GM19023 (cell line): Measurements from ENCODE around the gene NME5.
"Not testable (repeated sequence)": the region's sequence is repeated elsewhere in the genome, so short reads cannot be mapped to it uniquely, and the experiment has no call there.

ENCODE experiments used
- ATAC-seq: cut with Tn5 transposase; IDR thresholded peaks from one replicate; pipeline ENCODE4 v1.9.1; 2021; ENCODE audit warnings: mild to moderate bottlenecking, moderate library complexity; ENCODE audit not compliant: unreplicated experiment

NME5 gene, protein sequence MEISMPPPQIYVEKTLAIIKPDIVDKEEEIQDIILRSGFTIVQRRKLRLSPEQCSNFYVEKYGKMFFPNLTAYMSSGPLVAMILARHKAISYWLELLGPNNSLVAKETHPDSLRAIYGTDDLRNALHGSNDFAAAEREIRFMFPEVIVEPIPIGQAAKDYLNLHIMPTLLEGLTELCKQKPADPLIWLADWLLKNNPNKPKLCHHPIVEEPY

DNA sequence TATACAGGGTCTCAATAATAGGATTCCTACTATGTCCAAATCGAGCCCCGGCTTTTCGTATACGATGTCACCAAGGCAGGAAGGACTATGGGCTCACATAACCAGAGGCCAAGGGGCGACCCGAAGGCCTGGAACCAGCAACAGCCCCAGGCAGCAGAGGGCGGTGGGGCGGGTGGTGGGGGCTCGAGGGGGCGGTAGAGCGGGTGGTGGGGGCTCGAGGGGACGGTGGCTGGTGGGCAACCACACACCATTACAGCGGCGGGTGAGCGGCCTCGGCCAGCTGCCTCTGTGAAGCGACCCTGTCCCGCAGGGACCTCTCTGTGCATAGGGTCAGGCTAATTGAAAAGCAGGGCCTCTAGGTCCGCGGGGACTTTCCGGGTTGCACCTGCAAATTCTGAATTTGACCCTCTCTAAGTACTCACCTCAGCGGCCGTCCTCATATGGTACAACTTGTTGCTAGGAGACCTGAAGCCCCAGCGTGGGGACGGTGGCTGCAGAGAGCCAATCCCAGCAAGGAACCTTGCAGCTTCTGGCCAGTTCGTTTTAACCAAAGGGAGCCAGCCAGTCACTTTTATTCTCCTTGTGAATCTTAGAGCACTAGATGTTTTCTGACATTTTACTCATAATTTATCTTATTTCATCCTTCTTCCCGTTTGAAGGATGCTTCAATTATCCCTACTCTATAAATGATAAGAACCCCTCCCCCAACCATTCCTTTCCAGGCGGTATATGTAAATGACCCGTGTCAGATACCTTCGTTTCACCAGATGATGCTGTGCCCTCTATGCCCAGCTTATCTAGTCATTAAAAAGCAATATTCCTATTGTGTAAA is at the start of gene NME5:
Gene NME5 (minus strand): TSS at position 480 of the 832 bp plus-strand sequence. CDS start 648 bp downstream, outside the sequence.
- no peak for ATAC-seq

DNA sequence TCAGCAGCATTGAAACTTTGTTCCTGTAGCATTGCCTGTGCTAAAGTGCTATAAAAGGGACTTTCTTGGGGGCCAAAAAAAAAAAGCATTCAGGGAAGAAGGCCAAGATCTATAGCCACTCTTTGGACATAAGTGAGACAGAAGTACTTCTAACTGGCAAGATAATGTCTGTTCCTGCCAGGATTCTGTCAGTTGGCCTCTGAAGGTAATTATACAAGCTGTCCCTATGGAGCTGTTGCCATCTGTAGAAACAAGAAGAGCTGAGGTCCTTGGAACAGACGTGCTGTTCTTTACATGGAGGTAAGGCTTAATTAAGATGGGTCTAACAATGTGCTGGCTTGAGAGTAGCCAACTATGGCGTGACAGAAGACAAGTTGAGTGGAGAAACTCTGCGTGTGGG is 49.4 kb upstream of the NME5 start:
- no peak for ATAC-seq

DNA sequence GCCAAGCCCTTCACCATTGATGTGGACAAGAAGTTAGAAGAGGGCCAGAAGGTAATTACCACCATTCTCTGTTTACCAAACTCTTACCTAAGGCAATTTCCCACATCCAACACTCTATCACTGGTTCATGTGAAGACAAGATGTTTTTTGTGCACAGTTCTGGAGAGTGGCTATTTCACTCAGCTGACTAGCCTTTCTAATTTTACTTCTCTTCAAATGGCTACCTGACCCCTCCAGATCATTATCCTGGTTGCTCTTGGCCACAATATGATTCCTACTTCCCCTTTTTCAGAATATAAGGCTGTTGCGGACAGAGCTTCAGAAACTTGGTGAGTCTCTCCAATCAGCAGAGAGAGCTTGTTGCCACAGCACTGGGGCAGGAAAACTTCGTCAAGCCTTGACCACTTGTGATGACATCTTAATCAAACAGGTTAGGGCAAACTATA is 46.8 kb upstream of the NME5 start:
- no peak for ATAC-seq

DNA sequence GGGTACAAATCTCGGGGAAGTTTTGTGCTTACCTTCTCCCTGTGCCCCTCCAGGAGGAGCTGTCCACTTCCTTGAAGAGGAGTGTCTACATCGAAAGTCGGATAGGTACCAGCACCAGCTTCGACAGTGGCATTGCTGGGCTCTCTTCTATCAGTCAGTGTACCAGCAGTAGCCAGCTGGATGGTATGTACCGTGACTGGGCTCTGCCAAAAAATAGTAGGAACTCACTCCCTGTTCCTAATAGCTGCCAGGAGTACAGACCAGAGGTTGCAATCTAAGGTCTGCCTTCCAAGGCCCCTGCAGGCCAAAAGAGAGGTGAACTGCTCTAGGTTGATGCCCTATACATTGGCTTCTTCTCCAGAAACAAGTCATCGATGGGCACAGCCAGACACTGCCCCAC is 43.6 kb upstream of the NME5 start:
- ATAC-seq = no peak

DNA sequence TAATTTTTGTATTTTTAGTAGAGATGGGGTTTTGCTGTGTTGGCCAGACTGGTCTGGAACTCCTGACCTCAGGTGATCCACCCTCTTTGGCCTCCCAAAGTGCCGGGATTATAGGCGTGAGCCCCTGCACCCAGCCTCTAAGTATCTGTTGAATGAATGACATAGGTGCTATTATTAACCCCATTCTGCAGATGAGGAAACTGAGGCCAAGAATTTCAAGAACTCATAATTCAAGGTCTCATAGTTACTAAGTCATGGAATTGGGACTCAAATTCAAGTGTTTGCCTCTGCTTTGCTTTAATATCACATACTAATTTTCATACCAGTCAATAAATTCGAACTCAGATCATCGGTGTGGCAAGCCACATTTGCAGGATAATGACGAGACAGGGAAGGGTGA is 41.6 kb upstream of the NME5 start:
- no peak for ATAC-seq

DNA sequence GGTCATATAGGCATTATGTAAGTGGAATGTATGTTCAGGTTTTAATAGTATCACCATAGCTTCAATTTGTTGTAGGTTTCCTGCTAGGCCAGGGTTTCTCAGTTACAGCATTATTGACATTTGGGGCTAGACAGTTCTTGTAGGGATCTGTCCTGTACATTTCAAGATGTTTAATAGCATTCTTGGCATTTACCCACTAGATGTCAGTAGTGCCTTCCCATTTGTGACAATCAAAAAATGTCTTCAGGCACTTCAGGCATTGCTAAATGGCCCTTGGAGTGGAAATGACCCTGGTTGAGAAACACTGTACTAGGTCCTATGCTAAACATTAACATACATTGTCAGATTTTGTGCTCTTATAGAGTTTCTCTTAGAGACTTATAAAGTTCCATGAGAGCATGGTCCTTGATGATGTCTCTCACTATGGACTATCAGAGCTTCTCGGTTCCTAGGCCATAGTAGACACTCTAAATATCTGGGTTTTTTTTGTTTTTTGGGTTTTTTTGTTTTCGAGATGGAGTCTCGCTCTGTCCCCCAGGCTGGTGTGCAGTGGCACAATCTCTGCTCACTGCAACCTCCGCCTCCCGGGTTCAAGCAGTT is 41.1 kb upstream of the NME5 start:
- ATAC-seq = no peak

DNA sequence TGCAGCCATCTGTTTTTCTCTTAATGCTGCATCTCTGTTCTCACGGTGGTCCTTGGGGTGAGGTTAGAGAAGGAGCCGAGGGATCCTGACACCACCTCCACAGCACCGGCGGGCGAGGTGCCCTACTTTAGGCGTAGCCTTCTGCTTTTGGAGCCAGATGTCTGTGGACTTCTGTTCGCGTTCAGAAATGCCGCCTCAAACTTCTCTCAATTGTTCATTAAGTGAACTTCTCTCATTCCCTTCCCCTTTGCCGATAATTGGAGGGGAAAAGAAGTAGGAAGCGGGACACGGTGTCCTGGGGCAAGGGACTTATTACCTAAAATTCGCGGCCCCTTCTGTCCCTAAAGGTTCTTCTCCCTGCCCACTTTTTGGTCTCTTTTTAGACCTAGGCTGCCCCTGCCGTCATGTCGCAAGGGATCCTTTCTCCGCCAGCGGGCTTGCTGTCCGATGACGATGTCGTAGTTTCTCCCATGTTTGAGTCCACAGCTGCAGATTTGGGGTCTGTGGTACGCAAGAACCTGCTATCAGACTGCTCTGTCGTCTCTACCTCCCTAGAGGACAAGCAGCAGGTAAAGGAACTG is 40.1 kb upstream of the NME5 start:
- ATAC-seq = no peak

DNA sequence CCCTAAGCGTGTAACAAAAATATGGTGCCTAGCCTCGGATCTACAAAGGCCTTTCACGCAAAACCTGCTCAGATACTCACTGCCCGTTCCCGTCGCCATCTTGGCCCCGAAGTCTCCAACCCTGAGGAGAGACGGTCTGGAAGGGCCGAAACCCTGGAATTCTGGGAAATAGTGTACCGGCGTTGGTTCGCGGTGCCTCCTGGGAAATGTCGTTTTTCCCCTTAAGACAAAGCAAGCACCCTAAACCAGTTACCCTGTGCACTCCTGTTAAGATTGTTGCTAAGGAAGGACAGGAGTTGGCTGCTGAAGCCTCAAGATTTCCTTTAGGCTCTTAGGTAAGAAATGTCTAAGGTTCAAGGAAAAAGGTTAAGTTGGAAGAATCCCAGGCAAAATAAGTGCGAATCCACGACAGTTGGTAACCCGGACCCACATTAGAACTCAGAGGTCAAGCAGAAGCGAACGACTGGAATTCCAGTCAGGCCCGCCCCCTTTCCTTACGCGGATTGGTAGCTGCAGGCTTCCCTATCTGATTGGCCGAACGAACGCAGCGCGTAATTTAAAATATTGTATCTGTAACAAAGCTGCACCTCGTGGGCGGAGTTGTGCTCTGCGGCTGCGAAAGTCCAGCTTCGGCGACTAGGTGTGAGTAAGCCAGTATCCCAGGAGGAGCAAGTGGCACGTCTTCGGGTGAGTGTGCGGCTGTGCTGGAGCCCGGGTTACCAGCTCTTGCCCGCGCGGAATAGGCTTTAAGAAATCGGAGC is 39.5 kb upstream of the NME5 start, which contains the start of the genes BRD8 and KIF20A:
Gene BRD8 (minus strand): TSS at position 115 of the 761 bp plus-strand sequence. CDS start 16 bp downstream, at position 99.
Gene KIF20A (plus strand): TSS at position 597 of the 761 bp plus-strand sequence. CDS start 569 bp downstream, outside the sequence.
- ATAC-seq = peak; percentile 83

DNA sequence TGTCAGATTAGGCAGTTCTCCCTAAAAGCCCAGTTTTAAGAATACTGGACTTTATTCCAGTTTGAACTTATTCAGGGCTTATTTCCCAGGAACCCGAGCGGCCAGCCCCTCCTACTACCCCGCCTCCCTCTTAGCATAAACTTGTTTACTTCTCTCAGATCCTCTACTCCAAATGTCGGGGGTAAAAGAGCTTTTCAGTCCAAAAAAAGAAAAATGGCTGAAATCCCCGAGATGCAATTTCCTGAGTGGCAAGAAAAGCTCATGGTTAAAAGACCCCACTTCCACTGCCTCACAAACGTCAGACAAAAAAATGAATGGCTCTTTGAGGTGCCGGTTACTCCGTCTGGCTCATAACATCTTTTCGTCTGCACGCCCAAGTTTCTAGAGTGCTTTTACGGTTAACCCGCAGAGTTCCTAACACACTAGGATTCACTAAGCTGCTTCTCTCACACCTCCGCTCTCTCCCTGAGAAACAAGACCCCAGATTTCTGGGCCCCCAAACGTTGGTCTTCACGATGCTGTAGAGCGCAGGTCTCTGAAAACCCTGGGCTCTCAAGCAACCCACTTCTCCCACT is 38.8 kb upstream of the NME5 start:
- ATAC-seq = no peak

DNA sequence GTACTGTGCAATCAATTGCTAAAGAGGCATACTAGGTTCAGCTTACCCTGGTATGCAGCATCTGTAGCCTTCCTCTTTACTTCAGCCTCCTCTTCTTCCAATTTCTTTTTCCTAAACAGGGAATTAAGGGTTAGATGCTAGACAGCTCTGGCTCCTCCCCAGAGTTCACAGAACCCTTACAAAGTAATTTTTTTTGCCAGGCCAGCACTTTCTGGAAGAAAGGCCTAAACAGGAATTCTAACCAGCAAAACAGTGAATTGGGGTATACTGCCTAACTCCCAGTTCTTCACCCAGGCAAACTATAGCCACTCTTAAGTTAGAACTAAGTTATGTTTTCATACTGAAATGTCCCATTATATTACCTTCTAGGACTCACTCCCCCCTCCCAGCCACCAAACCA is 31.1 kb upstream of the NME5 start:
- no peak for ATAC-seq

DNA sequence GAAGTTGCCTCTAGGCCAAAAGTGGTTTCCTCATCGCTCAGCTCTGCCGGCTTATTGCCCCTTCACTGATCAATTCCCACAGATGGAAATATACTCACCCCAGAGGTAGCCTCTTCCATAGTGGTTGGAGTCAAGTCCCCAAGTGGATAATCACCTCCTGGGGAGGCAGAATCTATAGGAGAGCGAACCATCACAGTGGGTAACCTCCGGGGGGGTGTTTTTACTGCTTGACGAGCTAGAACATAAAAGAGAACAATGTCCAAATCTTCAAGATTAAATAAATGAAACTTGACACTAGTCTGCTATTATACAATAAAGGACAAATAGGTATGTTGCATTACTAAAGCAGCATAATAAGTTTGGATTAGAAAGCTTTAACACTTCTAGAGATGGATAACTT is 29.9 kb upstream of the NME5 start:
- ATAC-seq = no peak

DNA sequence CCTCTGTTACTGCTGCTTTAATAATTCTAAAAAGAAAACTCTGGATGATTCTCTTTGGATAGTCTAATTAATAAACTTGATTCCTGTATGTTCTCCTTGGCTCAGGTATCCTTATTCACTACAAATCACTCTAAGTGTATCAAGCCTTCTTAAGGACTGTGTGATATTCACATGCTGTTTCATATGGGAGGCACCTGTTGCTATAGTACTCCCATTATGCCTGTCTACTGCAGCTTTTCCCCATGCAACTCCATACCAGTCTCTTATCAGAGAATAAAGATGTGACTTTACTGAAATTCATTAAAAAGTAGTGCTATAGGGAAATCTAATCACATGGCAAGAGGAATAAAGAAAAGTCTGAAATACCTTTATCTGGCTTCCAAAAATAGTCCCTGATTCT is 24.5 kb upstream of the NME5 start:
- no peak for ATAC-seq

DNA sequence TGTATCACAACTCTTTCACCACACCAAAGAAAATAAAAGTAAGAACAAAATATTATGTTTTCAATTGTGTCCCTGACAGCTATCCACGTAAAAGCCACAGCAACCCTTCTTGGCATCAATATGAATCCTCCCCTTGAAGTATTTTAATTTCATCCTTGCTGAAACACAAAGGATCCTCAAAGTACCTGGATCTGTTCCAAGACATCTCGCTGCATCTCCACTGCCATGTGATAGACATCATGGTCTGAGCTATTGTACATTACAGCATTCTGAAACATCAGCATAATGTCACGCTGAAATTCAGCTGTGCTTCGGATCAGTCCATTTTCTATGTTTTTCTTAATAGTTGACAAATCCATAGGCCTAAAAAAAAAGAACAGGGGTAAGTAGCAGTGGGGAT is 21.5 kb upstream of the NME5 start:
- no peak for ATAC-seq

DNA sequence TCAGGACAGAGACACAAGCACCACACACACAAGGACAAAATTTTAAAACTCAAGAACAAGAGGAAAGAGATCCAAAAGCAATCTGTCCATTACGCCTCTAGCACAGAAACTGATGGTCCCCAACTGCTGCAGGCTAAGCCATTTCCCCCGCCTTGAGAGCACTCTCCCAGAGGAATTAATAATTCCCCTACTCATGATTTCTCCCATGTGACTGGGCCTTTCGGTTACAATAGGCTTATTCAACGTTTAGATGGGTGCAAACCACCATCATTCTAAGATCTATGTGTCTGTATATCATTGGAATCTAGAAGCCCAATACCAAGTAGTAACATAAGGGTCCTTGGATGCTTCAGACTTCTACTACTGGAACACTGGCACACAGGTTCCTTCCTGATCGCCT is 20.4 kb upstream of the NME5 start:
- no peak for ATAC-seq

DNA sequence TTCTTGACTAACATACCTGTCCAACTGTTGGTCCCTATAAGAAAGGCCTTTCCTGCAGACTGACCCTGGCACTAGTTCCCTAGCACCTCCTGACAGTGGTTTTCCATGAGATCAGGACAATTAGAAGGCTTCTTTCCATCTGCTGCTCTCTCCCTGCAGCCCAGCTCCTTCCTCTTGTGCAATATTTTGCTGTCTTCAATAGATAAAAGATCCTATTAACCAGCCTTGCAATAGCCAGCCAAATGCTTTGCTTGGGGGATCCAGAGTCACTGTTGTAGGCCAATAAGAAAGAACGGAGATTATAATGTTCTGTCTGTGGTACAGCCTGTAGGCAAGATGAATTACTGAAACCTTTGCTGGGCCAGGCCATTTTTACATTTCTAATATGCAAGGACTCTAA is 18.4 kb upstream of the NME5 start:
- ATAC-seq = no peak

DNA sequence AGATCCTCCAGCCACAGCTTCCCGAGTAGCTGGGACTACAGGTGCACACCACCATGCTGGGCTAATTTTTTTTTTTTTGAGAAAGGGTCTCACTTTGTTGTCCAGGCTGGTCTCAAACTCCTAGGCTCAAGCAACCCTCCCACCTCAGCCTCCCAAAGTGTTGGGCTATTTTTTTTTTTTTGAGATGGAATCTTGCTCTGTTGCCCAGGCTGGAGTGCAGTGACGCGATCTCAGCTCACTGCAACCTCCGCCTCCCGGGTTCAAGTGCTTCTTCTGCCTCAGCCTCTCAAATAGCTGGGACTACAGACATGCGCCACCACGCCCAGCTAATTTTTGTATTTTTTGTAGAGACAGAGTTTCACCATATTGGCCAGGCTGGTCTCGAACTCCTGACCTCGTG is 16.7 kb upstream of the NME5 start:
- not testable (repeated sequence) for ATAC-seq

DNA sequence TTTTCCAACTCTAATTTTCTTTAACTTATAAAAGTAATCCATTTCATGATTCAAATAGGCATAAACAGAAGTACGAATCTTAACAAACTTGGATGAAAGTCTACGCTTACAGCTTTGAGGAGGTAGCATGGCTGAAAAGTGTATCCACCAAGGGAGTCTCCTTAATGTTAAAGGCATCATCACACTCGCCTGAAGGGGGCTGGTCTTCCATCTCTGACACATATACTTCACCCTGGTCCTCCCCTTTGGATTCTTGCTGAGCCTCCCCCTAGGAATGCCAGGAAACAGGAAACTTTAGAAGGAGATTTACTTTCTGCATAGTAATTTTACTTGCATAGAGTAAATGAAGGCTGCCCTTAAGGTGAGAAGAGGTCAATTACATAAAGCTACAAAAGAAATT is 10.3 kb upstream of the NME5 start:
- ATAC-seq = no peak

DNA sequence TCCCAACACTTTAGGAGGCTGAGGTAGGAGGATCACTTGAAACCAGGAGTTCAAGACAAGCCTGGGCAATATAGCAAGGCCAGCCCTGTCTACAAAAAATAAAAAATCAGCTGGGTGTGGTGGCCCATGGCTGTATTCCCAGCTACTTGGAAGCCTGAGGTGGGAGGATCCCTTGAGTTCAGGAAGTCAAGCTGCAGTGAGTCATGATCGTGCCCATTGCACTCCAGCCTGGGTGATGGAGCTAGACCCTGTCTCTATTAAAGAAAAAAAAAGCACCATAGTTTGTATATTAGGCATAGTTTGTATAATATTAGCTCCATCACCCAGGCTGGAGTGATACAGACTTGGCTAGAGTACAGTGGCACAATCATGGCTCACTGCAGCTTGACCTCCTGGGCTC is 9.6 kb upstream of the NME5 start:
- ATAC-seq = no peak

DNA sequence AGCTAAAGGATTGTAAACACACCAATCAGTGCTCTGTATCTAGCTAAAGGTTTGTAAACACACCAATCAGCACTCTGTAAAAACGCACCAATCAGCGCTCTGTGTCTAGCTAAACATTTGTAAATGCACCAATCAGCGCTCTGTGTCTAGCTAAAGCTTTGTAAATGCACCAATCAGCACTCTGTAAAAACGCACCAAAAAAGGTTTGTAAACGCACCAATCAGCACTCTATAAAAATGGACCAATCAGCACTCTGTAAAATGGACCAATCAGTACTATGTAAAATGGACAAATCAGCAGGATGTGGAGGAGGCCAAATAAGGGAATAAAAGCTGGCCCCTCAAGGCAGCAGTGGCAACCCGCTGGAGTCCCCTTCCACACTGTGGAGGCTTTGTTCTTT is 4.3 kb upstream of the NME5 start:
- ATAC-seq = not testable (repeated sequence)

DNA sequence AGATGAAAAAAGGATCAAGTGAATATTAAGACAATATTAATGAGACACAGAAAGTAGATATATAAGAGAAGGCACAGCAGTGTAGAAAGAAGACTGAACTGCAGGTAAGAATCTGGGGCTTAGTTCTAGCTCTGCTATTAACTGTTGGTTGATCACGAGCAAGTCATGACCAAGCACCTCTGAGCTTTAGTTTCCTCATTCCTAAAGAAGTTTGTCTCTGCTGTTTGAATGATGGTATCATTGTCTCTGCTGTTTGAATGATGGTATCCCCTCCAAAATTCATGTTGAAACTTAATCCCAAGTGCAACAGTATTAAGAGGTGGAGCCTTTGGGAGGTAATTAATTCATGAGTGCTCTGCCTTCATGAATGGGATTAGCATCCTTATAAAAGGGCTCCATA is 2.5 kb upstream of the NME5 start:
- no peak for ATAC-seq
